ENCODE data around the gene OR51L1.
"Not testable (repeated sequence)": the region's sequence is repeated elsewhere in the genome, so short reads cannot be mapped to it uniquely, and the experiment has no call there.

OR51L1 gene, protein sequence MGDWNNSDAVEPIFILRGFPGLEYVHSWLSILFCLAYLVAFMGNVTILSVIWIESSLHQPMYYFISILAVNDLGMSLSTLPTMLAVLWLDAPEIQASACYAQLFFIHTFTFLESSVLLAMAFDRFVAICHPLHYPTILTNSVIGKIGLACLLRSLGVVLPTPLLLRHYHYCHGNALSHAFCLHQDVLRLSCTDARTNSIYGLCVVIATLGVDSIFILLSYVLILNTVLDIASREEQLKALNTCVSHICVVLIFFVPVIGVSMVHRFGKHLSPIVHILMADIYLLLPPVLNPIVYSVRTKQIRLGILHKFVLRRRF

DNA sequence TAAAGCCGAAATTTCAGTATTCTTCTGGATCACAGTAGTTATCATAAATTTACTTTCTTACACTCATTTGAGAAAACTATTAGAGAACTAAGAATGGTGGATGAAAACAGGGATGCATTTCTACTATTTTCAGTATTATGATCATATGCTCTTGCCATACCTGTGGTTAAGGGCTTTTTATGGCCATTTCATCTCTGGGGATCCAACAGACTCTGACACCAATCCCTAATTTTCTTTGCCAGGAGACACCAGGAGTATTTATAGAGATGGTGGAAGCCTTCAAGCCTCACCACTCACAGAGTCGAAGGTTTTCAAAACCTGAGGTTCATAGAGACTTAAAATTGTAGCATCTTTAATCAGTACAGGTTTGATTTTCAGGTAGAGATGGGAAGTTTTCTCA, at the start of gene OR51L1:
OR51L1 (plus strand) TSS at position 301 of the 400 bp plus-strand sequence. CDS start 4,132 bp downstream, outside the sequence.
- DNase-seq (ENCODE audit: low read depth), result no peak

DNA sequence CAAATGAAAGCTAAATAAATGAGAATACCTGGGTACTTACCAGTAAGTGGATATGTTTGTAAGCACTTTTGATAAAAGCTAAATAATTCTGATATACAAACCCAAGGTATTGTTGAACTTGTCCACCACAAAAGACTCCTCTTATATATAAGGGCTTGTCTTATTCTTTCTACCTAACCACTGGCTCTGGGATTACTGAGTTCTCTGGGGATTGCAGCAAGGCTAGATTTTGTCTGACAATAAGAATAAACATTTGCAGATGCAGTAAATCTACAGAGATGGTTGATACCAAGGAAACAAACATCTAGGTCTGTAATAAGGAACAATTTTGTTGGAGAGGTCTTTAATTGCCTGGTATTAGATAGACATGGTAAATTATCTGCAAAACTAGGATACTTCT, 47.1 kb upstream of the OR51L1 start, which contains the start of gene OR51A4:
OR51A4 (minus strand) TSS at position 101 of the 400 bp plus-strand sequence. CDS start 505 bp downstream, outside the sequence.
- DNase-seq (ENCODE audit: low read depth), result no peak

DNA sequence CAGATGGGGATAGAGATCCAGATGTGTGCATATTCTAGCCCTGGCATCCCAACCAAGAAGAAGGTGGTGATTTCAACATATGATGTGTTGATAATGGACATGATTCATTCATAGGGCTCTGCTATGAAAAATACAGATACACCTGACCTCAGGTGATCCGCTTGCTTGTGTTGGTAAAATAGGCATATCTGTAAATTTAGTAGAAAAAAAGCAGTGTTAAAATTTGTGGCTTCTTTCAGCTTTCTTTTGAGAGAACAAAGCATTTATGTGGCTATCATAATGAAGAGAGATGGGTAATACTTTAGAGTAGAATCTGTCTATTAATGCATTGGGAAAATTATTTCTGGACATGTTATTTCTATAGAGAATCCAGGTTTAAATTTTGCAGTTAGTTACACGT, 39.0 kb upstream of the OR51L1 start, which contains the start of gene OR51A2:
OR51A2 (minus strand) TSS at position 101 of the 400 bp plus-strand sequence; CDS start at position 101, 0 bp downstream.
- DNase-seq (ENCODE audit: low read depth), result not testable (repeated sequence)

DNA sequence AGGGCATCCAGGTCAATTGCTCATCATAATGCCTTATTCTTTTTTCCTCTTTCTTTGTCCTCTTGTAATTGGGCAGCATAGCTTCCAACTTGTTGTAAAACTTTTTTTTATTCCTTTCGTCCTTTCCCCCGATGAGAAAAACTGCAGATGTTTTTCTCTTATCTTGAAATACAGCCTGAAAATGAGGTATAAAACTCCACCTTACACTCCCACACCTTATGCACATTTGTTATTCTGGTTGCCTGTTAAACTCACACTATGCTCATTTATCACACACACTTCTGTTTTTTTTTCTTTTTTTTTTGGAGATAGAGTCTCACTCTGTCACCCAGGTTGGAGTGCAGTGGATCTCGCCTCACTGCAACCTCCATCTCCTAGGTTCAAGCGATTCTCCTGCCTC, 37.3 kb upstream of the OR51L1 start:
- DNase-seq (ENCODE audit: low read depth), result no peak

DNA sequence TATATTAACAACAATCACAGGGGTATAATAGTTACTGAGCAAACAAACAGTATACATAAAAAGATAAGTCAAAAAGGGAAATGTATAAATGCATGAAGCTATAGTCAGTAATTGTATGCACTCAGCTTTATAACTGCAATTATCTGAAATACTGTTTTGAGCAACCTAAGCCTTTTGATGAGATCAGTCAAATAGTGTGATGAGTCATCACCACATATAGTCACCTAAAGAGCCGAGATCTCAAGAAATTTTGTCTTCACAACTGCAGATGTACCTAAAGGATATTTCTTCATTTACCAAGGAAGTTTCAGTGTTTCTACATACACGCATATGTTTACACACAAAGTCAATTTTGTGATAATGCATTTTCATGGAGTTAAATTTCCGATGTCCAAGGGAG, 33.8 kb upstream of the OR51L1 start:
- DNase-seq (ENCODE audit: low read depth), result no peak

DNA sequence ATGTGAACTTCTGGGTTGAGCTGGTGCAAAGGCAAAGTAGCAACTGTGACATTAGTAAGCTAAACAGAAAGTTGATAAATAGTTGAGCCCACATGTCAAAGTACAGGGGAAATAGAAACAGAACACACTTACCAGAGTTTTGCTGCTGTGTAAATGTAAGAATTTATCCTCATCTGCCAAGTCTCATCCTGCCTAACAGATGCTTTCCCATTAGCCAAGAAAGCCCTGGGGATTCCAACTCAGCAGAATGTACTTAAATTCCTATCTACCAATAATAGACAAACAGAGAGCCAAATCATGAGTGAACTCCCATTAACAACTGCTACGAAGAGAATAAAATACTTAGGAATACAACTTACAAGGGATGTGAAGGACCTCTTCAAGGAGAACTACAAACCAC, 31.8 kb upstream of the OR51L1 start:
- no peak for DNase-seq (ENCODE audit: low read depth)

DNA sequence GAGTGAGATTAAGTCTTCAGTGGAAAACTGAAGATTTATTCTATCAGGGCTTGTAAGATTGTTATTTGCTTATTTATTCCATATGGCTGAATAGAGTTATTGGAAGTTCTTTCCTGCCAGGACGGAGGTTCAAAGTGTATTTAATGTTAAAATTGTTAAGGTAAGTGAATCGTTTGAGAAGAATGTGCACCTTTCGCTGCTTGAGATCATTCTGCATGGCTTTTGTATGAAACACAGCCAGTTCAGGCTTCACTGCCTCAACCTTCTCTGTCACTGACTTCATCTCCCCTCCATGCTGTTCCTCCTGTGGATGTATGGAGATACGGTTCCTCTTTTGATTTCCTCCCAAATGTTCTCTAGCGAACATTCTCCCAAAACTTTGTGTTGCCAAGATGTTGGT, 19.2 kb upstream of the OR51L1 start:
- DNase-seq (ENCODE audit: low read depth), result no peak

DNA sequence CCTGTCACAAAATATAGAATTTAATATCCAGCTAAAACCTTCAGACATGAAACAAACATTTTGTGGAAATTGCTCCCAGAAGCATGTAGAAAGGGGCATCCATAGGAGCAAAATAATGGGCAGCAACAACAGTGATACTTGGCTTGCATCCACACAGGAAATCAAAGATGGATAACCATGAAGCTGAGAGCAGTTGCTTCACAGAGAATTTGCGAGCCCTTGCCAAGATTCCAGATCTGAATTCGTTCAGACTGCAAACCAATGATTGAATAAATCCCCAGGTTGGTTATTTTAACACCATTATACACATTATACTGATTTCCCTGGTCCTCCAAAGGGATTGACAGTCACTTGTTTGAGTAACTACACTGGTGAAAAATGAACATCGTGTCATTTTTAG, 15.6 kb upstream of the OR51L1 start:
- no peak for DNase-seq (ENCODE audit: low read depth)

DNA sequence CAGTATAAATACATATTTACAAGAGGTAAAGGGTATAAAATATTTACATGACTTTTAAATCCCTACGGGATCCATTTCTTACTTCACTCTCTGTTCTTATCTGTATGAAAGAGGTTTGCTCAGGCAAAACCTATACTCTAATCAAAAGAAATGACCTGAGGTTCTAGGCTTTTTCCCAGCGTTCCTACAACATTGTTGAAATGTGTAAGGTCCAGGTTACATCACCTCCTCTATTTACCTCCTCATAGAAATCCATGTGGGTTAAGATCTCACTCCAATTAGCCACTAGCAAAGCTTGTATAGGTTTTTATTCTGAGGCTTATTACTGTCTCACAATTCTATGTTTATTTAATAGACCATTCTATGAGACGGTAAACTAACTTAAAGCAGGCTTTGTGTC, 12.0 kb upstream of the OR51L1 start:
- DNase-seq (ENCODE audit: low read depth), result no peak

DNA sequence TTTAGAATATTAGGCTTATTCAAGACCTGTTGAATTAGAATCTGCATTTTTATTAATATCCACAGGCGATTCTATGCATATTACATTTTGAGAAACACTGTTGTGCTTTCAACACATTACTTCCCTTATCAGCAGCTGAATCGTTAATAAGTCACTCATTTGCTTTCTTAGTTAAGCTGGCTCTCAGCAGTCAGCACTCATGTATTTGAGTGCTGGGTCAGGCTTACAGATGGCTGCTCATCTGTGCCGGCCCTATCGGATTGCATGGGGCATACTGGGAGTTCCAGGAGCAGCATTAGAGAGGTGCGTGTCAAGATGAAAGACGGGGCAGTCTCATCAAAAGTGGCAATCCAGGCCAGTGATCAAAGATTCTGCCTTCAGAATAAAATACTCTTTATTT, 10.8 kb upstream of the OR51L1 start:
- no peak for DNase-seq (ENCODE audit: low read depth)

DNA sequence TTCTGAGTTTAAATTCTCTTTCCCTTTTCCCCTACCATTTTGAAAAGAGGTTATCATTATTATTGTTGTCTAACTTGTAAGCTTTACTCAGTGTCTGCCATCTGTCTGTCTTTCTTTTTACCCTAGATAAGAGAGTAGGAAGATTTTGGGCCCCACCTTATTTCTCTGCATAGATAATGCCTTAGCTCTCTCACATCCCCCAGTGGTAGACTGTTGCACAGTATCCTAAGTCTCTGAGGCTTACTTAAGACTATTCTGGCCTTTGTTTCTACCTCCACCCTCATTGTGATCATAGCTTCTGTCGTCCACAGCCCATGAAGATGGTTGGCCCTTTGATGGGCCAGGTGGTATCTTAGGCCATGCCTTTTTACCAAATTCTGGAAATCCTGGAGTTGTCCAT, 3.6 kb upstream of the OR51L1 start:
- no peak for DNase-seq (ENCODE audit: low read depth)

DNA sequence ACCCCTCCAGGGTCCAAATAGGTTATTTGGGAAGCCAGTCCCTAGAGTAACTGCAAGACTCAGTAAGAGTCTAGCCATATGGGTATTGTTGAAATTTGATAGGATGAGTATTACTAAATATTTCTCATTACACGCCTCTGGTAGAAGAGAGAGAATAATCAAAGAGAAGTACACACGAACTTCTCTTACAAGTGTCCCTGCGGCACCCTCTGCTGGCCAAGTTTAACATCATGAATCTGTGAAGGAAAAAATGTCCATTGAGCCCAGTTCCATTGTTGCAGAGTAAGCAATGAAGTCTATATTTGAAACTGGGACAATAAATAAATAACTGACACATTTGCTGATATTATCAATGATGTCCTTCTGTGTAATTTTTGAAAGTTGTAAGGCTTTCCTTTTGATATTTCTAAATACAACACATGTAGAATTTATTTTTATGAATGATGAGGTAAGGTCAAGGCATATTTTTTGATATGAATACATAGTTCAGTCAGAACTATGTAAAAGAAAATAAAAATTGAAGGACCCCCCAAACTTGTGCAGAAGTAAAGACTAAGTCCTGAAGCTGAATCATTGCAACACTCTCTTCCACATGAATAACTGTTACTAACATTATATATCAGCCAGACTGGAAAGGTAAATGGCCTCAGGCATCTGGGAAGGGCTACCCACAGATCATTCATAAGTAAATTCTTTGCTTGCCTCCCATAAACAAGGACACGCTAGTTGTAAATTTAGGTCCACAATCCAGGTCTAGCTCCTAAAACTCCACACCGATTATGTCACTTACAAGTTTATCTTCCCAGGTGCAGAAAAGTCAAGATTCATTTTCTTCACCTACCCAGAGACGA, 10.0 kb downstream of the OR51L1 start:
- no peak for DNase-seq (ENCODE audit: low read depth)

DNA sequence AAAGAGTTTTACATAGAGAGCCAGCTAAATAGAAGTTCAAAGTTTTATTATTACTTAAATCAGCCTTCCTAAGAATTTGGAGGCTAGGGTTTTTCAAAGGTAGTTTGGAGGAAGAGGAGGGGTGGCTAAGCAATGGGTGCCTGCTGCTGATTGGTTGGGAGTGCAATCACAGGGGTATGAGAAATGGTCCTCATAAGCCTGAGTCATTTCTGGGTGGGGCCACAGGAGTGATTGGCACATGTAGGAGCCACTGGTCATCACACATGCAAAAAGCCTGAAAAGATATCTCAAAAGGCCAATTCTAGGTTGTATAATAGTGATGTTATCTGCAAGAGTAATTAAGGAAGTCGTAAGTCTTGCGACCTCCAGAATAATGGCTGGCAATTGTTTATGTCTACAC, 12.9 kb downstream of the OR51L1 start:
- DNase-seq (ENCODE audit: low read depth), result no peak

DNA sequence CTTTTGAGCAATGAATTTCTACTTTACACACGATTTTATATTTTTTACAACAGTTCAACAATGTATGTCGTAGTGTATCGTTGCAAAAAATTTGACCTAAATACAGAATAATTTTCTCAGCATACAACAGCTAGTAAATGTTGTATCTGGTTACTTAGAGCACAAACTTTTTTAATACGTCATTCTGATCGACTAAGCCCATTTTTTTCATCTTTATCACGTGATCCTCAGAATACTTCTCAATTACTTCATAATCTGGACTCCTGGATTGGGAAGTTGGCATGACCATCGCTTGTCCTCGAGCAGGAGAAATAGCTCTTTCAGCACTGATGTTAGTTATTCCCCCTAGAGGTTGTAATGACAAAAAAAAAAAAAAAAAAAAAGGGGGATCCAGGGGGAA, 16.6 kb downstream of the OR51L1 start:
- DNase-seq (ENCODE audit: low read depth), result no peak

DNA sequence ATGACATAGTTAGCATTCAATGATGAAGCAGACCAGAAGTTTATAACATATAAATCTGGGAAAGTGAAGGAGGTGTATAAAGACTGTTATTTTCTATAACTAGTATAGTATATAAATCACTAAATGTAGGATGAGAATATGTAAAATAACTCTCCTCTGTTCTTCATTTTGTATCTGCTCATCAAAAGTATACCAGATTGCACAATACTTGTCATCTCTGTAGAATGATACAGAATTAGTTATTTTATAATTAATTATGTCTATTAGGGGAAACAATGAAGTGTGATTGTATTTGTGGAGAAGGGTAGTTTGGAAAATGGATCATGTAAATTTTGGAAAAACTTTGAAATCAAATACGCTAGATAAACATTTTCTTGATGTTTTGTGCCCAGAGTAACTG, 18.4 kb downstream of the OR51L1 start:
- DNase-seq (ENCODE audit: low read depth), result no peak

DNA sequence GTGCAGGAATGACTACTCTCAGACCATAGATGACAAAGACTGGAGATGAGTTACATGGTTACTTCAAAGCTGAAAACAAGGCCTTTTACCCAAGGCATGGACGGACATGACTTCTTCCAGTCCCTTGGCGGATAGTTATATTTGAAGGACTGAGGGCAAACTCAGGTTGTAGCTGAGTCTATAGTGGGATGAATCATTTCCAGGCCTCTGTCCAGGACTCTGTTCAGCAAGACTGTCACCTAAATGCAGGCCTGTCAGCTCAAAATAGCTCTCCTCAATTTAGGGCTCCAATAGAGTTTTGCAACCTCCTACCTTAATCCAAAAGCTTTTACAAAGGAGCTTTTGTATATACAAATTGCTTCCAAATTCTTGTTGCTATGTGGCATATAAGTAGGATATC, 27.3 kb downstream of the OR51L1 start:
- no peak for DNase-seq (ENCODE audit: low read depth)

DNA sequence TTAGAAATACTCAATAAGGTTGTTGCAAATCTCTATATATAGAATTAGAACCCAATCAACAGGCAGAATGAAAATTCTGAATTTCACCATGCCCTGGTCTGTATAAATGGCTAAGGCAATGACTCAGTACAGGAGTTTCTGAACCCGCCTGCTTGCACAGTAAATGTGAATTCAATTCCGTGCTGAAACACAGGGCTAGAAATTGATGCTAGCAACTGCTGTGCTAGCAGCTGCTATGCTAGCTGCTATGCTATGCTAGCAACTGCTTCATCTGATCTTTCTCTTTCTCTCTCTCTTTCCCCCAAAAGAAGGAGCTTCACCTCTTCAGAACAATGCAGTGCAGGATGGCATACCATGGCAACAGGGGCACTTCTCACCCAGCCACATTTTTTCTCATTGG, 42.0 kb downstream of the OR51L1 start:
- DNase-seq (ENCODE audit: low read depth), result no peak

DNA sequence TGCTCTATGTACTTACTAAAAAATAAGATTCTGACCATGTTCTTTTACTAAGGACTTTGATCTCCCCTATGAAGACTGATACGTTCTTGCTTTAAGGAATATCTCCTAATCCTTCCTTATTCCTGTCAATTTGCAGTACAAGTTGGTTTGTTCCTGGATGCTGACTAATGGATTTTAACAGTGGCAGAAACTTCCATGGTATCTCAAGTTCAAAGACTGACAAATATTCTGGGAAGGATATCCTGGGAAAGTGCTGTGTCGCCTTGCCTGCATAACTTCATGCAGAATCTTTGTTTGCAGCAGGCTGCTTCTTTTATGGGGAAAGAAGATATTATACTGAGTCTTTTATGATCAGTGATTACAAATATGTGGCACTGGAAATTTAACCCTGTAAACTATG, 43.3 kb downstream of the OR51L1 start:
- no peak for DNase-seq (ENCODE audit: low read depth)

DNA sequence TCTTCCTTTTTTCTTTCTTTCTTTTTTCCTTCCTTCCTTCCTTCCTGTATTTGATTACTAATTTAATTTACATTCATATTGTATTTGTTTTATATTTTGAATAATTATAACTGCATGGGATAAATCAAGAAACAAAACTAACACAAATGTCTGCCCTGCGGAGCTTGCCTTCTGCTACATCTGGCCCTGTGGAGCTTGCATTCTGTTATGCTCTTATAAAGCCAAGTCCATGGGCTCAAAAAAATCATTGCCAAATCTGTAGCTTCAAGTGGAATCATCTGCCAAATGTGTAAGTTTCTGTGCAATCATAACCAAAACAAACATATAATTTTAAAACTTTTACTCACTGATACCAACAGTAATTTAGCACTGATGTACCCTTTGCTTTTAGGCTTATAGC, 43.7 kb downstream of the OR51L1 start:
- DNase-seq (ENCODE audit: low read depth), result no peak

DNA sequence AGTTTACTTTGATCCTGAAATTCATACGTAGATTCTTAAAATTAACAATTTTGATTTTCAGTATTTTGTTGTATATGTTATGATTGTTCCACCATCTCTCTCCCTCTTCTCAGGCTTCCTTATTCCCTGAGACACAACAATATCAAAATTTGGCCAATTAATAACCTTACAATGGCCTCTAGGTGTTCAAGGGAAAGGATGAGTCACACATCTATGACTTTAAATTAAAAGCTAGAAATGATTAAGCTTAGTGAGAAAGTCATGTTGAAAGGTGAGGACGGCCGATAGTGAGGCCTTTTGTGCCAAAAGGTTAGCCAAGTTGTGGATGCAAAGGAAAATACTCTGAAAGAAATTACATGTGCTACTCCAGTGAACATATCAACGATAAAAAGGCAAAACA, 46.2 kb downstream of the OR51L1 start:
- DNase-seq (ENCODE audit: low read depth), result no peak

DNA sequence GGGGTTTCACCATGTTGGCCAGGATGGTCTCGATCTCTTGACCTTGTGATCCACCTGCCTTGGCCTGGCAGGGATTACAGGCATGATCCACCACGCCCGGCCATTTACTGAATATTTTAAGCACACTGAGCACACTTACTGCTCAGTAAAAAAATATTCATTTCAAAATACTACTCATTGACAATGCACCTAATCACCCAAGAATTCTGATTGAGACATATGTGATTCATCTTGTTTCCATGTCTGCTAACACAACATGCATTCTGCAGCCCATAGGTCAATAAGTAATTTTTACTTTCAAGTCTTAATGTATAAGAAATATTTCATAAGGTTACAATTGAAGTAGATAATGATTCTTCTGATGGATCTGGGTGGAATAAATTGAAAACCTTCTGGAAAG, 47.4 kb downstream of the OR51L1 start:
- no peak for DNase-seq (ENCODE audit: low read depth)

DNA sequence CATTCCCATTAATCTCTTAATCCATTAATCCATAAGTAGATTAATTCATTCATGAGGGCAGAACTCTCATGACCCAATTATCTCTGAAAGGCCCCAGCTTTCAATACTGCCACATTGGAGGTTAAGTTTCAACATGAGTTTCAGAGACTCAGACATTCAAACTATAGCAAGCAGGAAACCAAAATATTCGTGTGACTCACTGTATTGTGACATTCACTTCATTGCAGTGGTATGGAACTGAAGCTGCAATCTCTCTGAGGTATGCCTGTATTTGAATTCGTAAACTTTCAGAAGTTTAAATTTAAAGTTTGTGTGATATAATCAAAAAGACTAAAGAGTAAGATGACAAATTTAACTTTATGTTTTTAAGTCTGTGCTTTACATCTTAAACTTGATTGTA, 48.7 kb downstream of the OR51L1 start:
- DNase-seq (ENCODE audit: low read depth), result no peak

DNA sequence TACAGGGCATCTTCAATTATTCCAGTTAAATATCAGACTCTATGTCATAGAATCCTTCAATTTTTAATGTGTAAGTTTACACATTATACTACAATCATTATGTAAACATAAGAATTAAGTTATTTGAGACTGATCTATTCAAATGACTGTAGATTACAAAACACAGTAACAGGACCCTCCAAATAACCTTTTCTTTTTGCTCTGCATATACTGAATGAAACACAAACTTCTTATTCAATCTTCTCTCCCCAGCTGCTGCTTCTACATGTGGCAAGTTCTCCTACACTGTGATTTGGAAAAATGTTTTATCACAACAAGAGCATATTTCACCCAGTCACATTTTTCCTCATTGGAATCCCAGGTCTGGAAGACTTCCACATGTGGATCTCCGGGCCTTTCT, 51.6 kb downstream of the OR51L1 start, which contains the start of gene OR52J3:
OR52J3 (plus strand) TSS at position 301 of the 400 bp plus-strand sequence; CDS start at position 301, 0 bp downstream.
- DNase-seq (ENCODE audit: low read depth), result no peak
